LNCaP clone FGC (cell line): ENCODE data around the gene MTUS2.

ENCODE experiments used
- DNase-seq: peaks from one replicate; pipeline ENCODE4 v3.0.0-alpha.2; 2011; ENCODE audit warnings: low read depth
- H3K4me3 ChIP-seq: 2 replicates; pipeline ENCODE4 v1.5.1; 2011; ENCODE audit warnings: mild to moderate bottlenecking, low read depth, low read length, control low read depth
- TF ChIP-seq, protein P1 (sequence below): IDR thresholded peaks from 2 replicates; pipeline ENCODE4 v1.5.1; 2012; ENCODE audit warnings: mild to moderate bottlenecking; ENCODE audit not compliant: control insufficient read depth, insufficient read depth; ENCODE audit errors: extremely low read depth

The MTUS2 gene

GRCh38 chr13:29224206-29224605 is 404.1 kb downstream of the MTUS2 start:
- no peak for DNase-seq
- H3K4me3 ChIP-seq = no peak overlapping the region
- TF ChIP-seq, protein P1, sequence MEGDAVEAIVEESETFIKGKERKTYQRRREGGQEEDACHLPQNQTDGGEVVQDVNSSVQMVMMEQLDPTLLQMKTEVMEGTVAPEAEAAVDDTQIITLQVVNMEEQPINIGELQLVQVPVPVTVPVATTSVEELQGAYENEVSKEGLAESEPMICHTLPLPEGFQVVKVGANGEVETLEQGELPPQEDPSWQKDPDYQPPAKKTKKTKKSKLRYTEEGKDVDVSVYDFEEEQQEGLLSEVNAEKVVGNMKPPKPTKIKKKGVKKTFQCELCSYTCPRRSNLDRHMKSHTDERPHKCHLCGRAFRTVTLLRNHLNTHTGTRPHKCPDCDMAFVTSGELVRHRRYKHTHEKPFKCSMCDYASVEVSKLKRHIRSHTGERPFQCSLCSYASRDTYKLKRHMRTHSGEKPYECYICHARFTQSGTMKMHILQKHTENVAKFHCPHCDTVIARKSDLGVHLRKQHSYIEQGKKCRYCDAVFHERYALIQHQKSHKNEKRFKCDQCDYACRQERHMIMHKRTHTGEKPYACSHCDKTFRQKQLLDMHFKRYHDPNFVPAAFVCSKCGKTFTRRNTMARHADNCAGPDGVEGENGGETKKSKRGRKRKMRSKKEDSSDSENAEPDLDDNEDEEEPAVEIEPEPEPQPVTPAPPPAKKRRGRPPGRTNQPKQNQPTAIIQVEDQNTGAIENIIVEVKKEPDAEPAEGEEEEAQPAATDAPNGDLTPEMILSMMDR = no peak

- TF ChIP-seq, protein P1 = no peak
- H3K4me3 ChIP-seq = no peak overlapping the region
- DNase-seq = no peak
These were observed 407.4 kb downstream of the MTUS2 start for GRCh38 chr13:29227576-29227975.

DNA sequence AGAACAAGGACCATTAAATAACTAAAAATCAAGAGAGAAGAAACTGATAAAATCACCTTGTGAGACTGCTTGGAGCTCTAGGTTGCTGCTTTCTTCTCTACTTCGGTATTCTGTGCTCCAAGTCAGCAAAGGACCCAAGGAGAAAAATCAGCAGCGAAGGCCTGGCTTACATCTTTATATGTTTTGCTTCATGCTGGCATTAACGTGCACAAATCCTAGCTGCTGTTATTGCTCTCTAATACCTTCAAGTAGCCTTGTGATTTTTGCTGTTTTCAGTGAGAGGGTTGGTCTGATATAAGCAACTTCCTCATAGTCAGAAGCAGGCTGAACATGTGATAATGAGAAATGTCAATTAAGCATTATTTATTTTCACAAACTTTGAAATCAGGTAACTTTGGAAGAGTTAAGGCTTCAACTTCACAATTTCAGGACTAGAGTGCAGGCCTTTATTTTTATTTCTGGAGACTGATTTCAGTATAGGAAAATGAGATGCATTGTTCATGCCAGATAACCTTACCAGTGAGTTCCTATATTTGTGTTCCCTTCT is 410.2 kb downstream of the MTUS2 start:
- DNase-seq = no peak
- H3K4me3 ChIP-seq = no peak overlapping the region
- TF ChIP-seq, protein P1 = no peak

DNA sequence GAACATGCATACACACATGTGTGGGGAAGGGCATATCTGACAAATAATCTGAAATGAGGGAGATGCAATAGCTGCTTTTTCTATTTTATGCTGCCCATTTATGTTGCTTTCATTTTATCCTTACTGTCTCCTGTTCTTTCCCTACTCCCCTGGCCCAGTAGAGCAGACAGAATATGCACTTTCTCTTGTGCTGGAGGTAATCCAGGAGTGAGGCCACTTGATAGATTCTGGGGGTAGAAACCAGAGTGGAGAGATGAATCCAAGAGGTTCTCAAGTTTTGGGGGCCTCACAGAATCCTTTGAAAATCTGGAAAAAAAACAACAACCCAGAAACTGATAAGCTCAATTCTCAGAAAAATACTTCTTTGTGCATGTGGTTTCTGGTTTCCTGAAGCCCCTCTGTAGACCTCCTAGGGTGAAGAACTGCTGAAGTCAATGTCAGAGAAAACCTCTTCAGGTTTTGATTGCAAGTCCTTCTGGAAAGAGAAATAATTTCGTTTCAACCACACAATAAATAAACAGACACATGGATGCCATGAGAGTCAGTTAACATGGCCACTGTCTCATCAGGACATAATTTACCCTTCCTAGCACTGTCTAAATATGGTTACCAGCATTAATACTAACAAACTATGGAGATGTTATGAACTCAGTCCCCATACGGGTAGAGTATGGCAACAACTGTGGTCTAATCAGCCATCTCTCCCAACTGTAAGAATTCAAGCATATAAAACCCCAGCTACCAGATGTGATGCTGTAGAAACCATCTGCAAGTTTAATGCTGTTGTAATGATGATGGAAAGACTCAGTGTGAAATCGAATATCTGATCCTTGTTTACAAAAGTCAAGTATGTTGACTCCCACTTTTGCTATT is 419.8 kb downstream of the MTUS2 start:
- DNase-seq = no peak
- TF ChIP-seq, protein P1 = no peak
- no peak overlapping the region for H3K4me3 ChIP-seq

DNA sequence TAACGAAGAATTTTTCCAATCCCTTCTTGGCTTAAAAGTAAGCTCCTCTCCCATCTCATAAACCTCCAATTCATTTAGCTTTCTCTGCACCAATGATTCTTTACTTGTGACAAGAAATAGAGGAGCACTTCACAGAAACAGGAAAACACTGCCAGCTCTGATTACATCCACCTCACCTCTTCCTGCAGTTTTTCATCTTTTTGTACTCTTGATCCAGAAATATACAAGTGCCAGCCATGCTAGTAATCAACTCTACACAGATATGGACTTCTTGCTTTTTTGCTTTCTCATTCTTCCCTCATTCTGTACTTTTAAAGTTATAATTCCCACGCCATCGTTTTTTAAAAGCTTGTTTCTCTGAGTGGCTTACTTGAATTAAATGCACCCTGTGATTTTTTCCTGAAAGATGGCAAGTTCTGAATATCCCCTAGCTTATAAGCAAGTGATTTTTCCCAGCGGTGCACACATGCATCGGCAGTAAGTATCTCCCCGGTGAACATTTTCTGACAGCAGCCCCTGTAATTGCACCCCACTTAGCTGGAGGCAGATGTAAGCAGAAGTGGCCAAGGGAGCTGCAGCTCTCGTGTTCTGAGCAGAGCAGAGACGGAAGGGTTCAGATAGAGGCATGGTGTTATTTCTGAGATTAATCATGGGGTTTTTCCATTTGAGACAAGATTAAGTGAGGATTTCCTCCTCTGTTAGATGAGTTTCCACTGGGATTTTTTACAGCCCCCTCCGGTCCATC is 434.7 kb downstream of the MTUS2 start:
- no peak overlapping the region for H3K4me3 ChIP-seq
- TF ChIP-seq, protein P1 = no peak
- DNase-seq = no peak

DNA sequence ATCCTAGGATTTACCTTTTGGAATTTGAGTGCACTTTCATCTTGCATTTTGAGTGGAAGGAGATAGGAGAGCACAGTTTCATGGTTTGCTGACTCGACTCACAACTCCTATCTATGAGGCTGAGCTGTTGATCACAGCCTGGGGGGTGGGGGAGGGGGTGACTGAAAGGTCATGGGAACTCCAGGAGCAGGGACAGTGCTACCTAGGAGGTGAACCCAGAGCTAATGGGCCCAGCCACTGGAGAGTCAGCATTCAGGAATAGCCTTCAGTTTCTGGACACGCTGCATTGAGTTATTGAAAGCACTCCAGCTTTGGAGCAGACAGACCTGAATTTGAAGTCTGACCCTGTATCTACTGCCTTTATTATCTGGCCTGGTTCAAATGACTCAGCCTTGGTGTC is 435.4 kb downstream of the MTUS2 start:
- no peak overlapping the region for H3K4me3 ChIP-seq
- no peak for DNase-seq
- TF ChIP-seq, protein P1 = no peak
